Measurements from ENCODE around the gene RBMX. TPM values are rescaled to one million over a fixed set of nuclear protein-coding genes. Genes with fewer than 3 reads are reported as not detected.

Gene RBMX
- total and polyA plus RNA-seq, 2 donors (not counting 3 experiments of a cell fraction or from before 2014, with no cell fraction given), result 117 to 235 TPM

DNA sequence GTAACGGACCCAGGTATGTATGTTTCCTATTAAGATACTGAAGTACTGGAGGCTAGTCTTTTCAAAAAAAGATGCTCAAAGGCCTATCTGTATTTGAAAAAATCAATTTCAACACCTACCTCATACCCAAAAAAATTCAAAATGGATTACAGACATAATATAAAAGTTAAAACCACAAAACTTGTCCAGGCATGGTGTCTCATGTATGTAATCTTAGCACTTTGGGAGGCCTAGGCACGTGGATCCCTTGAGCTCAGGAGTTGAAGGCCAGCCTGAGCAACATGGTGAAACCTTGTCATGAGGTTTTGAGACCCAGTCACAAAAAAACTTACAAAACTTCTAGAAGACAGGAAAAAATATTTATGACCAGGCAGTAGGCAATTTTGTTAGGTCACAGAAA, 16.7 kb downstream of the RBMX start:
- dilution Hi-C loops (cut with MboI; ENCODE audit: extremely low pct_ligation_motif_present, low sequenced_read_pairs) (no loop called here), intact Hi-C loops (cut with micrococcal nuclease) (no loop called here)
- FAIRE-seq (no peak), DNase-seq (ENCODE audit: low read depth, low spot score) (no peak)
- Histone ChIP-seq H3K4me1 (ENCODE audit: control insufficient read depth, extremely low read depth, insufficient read depth, low read length) (no peaks in the 10 kb centered on the region), H3K9ac (replicated peaks; ENCODE audit: extremely low read depth, insufficient read depth, low read length) (no peak overlapping the region), H3K36me3 (ENCODE audit: control insufficient read depth in 2 of 2, extremely low read depth in 1 of 2, insufficient read depth in 2 of 2, low read length in 2 of 2) (peaks cover 9 to 11% of the 10 kb centered on the region in 2 experiments), H3K9me1 (replicated peaks; ENCODE audit: control insufficient read depth, extremely low read depth, insufficient read depth, low read length) (no peaks in the 10 kb centered on the region), H3K27me3 (ENCODE audit: control insufficient read depth in 2 of 2, insufficient read depth in 2 of 2, low read length in 2 of 2) (no peaks in the 10 kb centered on the region), H3K4me2 (ENCODE audit: insufficient read depth, low read length) (no peak overlapping the region), H3K79me2 (ENCODE audit: control insufficient read depth, insufficient read depth, low read length) (peaks cover 4% of the 10 kb centered on the region), H3K4me3 (replicated peaks in 1 of 3; ENCODE audit: insufficient read depth in 1 of 3, low read depth in 1 of 3, low read length in 3 of 3) (no peak overlapping the region), H2AFZ (ENCODE audit: low read depth, low read length) (no peak overlapping the region), H4K20me1 (replicated peaks; ENCODE audit: control insufficient read depth, extremely low read depth, insufficient read depth, low read length) (no peaks in the 10 kb centered on the region), H3K9me3 (replicated peaks; ENCODE audit: control insufficient read depth, insufficient read depth, low read length) (no peaks in the 10 kb centered on the region), H3K27ac (ENCODE audit: insufficient read depth, low read depth, low read length) (no peak overlapping the region)
- ChIA-PET POLR2A (no interaction called here), CTCF (no interaction called here)
- TF ChIP-seq, protein P1, sequence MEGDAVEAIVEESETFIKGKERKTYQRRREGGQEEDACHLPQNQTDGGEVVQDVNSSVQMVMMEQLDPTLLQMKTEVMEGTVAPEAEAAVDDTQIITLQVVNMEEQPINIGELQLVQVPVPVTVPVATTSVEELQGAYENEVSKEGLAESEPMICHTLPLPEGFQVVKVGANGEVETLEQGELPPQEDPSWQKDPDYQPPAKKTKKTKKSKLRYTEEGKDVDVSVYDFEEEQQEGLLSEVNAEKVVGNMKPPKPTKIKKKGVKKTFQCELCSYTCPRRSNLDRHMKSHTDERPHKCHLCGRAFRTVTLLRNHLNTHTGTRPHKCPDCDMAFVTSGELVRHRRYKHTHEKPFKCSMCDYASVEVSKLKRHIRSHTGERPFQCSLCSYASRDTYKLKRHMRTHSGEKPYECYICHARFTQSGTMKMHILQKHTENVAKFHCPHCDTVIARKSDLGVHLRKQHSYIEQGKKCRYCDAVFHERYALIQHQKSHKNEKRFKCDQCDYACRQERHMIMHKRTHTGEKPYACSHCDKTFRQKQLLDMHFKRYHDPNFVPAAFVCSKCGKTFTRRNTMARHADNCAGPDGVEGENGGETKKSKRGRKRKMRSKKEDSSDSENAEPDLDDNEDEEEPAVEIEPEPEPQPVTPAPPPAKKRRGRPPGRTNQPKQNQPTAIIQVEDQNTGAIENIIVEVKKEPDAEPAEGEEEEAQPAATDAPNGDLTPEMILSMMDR (IDR thresholded peaks at IDR 0.05; ENCODE audit: extremely low read depth in 1 of 2, insufficient read depth in 1 of 2, low read depth in 1 of 2, low read length in 2 of 2), result no peak
- TF ChIP-seq JUN (IDR thresholded peaks at IDR 0.05; ENCODE audit: borderline replicate concordance, insufficient read depth, insufficient read length, low read depth) (no peak), MYC (IDR thresholded peaks at IDR 0.05; ENCODE audit: low read depth, low read length) (no peak), POLR2A (IDR thresholded peaks at IDR 0.05; ENCODE audit: low read depth, low read length) (no peak), EZH2 (IDR thresholded peaks at IDR 0.05; ENCODE audit: borderline replicate concordance, low read depth, low read length, severe bottlenecking) (no peak), GATA2 (IDR thresholded peaks at IDR 0.05; ENCODE audit: insufficient read depth, insufficient read length, low read depth, low read length) (no peak), POLR2AphosphoS5 (IDR thresholded peaks at IDR 0.05; ENCODE audit: insufficient read depth, low read depth, low read length) (no peak), FOS (IDR thresholded peaks at IDR 0.05; ENCODE audit: borderline replicate concordance, insufficient read depth, low read length) (no peak)
- TF ChIP-seq, protein P2, sequence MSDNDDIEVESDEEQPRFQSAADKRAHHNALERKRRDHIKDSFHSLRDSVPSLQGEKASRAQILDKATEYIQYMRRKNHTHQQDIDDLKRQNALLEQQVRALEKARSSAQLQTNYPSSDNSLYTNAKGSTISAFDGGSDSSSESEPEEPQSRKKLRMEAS (IDR thresholded peaks at IDR 0.05; ENCODE audit: insufficient read depth, insufficient read length), result no peak
- no TSS peak for BruUV-seq (replicated peaks)

Data from endothelial cell of umbilical vein (primary cell).